NK-92 (cell line): Measurements from ENCODE around the gene EYS.

Experiments
- DNase-seq: peaks from one replicate; lab custom pipeline; 2025; ENCODE audit not compliant: unreplicated experiment; lab: John Stamatoyannopoulos, UW

EYS gene

DNA sequence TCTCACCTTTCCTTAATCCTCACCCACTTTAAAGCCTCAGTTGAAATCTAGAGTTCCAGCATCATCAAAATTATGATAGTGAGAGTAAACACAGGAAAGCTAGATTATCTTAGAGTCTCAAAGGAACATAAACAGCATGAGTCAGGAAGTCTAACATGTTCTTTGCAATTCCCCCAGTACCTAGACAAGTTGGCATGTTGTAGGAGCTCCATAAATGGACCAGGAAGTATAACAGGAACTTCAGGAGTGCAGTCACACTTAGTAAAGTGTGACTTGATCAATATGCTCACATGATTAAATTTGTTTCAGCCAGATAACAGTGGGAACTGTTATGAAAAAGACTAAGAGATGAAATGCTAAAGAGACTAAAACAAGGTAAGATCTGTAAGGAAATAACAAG is 834.4 kb downstream of the EYS start:
- no peak for DNase-seq

DNA sequence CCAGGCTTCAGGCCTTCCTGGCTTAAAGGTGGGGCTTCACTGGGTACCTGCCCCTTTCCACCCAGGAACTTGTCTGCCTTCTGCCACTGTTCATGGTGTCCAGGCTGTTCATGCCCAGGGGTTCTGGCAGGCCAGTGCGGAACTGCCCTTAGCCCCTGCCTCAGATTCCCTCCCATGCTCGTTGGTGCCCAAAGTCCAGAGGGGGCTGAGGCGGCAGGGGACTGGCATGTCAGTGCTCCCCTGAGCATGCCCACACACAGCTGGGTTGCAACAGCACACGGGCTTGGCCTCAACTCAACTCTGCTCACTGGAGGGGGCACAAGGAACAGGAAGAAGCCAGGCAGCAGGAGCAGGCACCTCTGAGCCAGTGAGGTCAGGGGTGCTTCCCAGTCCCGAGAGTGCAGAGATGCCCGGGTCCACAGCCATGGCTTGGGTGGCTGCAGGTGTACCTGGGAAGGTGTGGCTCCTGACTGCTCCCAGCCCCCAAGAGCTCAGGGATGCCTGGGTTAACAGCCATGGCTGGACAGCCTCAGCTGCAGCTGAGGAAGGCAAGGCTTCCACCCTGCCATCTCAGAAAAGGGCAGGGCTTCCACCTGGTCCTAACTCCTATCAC is 845.9 kb downstream of the EYS start:
- no peak for DNase-seq

GRCh38 chr6:64860203-64860602 is 846.8 kb downstream of the EYS start:
- no peak for DNase-seq

DNA sequence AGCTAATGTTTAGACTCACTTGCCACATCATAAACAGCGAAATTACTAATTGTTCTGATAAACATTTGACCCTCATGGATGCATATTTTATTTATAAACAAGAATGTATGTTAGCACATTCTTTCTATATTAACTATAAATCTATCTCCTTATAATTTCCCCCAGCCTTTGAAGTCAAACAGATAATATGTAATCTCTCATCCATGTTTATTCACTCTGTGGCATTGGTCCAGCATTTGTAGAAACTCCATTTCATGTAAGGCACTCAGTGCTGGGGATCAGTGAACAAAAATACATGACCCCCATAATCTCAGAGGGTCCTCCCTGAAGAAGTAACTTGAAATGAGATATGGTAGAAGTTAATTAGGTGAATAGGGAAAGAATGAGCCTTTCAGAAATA is 856.9 kb downstream of the EYS start:
- DNase-seq = no peak

DNA sequence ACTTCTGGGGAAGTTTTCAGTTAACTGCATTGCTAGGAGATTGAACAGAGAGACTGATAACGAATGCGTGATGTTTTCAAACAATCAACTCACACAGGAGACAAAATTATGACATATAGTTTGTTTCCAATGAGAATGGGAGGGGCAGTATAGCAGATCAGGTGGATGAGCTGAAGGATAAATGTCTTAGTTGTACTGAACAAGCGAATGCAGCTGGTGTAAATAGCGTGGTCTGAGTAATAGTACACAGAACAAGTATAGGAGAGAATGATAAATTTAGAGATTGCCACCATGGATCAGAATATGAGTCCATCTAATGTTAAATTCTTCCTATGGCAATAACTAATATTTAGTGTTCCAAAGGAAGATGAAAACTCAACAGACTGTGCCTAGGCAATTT is 858.6 kb downstream of the EYS start:
- DNase-seq = no peak

GRCh38 chr6:64847396-64847795 is 859.6 kb downstream of the EYS start:
- no peak for DNase-seq

DNA sequence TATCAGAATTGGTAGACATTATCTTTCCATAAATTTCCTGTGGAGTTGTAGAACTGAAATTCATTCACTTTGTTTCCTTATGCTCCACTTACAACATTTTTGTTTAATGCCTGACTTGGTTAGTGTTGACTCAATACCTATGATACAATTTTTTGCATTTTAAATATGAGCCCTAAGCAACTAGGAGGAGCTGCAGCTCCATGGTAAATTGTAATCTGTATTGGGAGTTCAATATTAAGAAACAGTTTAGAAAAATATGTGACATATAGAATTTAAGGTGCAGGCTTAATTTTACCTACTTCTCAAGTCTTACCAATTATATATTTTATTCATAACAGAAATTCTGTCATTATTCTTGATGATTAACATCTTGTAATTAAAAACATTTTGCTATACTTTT is 868.3 kb downstream of the EYS start:
- DNase-seq = no peak

DNA sequence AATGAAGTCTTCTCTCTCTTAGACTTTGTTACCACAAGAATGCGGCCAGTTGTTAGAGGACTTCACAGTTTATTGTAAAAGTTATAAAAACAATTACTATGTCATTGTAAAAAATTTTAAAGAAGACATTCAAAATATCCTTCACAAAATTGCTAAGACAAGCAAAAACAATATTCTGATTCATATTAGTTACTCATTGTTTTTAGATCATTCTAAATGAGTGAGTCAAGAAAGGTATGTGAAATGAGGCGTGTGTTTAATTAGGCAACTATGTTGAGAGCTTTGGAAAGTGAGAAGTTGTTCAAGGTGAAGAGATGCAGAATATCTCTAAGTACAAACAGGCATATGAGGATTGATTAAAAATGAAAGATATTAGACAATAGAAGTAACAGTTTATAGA is 875.3 kb downstream of the EYS start:
- DNase-seq = no peak

GRCh38 chr6:64817525-64817924 is 889.5 kb downstream of the EYS start:
- DNase-seq = no peak

DNA sequence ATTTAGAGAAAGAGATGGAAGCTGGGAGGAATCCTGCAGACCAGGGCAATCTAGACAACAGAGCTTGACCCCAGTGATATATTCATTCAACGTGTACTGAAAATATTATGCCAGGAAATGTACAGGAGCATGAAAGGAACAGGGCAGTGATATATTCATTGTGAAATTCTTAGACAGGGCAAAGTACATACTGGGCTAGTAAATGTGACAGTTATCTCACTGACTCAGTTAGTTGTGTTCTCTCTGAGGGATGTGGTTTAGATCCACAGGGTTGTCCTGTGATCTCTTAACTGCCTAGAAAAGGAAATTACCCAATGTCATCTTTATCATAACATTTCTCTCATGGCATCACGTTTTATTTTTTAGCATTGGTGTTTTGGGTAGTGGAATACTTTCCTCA is 891.3 kb downstream of the EYS start:
- DNase-seq = no peak

- no peak for DNase-seq
Measured at GRCh38 chr6:64812138-64812537, 894.9 kb downstream of the EYS start.

GRCh38 chr6:64811119-64811518 is 895.9 kb downstream of the EYS start:
- no peak for DNase-seq

DNA sequence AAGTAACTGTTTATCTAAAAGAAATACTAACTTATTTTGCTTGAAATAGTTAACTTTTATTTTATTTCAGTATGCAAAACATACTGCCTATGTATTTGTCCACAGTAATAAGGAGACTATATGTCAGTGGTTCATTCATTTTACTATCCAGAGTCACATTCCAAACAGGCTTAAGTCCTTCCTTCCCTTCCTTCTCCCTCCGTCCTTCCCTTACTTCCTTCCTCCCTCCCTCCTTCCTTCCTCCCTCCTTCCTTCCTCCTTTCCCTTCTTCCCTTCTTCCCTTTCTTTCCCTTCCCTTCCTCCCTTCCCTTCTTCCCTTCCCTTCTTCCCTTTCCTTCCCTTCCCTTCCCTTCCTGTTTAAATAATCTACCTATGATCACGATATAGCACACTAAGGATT is 899.2 kb downstream of the EYS start:
- DNase-seq = no peak

DNA sequence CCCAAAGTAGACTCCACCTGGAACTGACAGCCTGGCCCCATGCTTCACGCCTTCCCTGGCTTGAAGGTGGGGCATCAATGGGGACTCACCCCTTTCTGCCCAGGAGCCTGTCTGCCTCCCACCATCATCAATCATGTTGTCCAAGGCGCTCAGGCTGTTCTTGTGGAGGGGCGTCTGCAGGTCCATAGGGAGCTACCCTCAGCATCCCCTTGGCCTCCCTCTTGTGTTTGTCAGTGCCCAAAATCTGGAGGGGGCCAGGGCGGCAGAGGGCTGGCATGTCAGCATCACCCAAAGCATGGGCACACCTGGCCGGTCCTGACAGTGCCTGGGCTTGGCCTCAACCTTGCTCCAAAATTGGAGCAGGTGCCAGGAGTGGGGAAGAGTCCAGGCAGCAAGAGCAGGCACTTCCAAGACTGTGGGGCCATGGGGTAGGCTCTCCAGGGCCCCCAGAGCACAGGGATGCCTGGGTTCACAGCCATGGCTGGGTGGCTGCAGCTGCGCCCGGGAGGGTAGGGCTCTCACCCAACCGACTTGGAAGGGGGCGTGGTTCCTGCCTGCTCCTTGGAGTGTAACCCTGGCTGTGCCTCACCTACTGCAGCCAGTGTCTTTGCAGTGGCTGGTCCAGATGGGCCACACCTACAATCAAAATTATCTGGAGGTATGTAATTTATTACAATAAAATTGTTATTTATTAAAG is 903.4 kb downstream of the EYS start:
- no peak for DNase-seq

GRCh38 chr6:64792534-64792933 is 914.5 kb downstream of the EYS start:
- DNase-seq = no peak

DNA sequence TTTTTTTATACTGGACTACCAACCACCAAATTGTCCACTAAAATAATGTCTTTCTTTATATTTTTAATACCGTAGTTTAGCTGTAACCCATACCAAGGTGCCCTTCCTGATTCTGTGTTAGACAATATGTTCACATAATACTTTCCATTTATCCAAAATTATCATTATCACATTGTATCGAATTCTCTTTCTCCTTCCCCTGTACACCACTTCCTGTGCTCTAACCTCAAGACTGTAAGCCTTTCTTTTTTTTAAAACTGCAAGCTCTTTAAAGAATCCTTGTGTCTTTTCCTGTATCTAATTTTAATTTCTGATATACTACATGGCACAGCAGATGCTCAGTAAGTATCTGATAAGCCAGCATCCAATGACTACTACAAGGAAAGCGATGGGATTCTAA is 917.5 kb downstream of the EYS start:
- DNase-seq = no peak

- no peak for DNase-seq
Measured at GRCh38 chr6:64786736-64787135, 920.3 kb downstream of the EYS start.

GRCh38 chr6:64782877-64783276 is 924.1 kb downstream of the EYS start:
- DNase-seq = no peak

- DNase-seq = no peak
Measured at GRCh38 chr6:64777941-64778785, 928.9 kb downstream of the EYS start.

DNA sequence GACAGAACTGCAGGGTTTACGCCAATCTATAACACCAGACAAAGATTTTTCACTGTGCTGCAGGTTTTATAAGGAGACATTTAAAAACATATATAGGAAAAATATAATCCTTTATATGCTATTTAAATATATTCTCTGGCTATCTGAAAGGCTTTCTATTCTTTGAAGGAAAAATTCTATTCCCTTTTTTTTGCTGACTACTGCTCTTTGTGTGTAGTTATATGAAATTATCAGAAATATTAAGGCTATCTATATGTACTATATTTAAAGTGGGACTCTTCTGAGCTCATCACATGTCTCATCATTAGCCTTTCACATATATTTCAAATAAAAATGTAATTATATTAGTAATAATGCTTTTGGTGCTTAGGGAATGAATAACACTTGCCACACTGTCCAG is 930.7 kb downstream of the EYS start:
- no peak for DNase-seq

DNA sequence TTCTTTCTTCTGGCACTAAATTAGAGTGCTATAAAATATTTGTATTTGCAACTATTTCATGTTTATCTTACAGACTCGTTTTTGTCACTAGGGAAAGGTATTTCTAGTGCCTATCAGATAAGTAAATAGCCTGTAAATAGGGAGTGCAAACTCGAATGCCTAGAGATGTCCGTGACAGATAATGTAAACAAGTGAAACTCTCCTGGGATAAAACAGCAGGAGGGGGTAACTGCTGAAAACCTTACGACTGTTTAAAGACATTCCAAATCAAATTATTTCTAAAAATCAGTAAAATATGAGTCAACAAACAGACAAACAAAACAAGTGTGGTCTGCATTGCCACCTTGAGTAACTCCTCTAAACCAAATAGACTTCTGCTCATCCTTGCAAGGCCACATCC is 932.1 kb downstream of the EYS start:
- DNase-seq = no peak

GRCh38 chr6:64750910-64751309 is 956.1 kb downstream of the EYS start:
- DNase-seq = no peak
